ENCODE data around the gene AKR1C8. TPM values are rescaled to one million over a fixed set of nuclear protein-coding genes. Genes with fewer than 3 reads are reported as not detected.

Gene AKR1C8
- total and polyA plus RNA-seq, 9 of the 15 experiments (the other 6 are each of a cell fraction or from before 2014, with no cell fraction given) = 0.03 to 0.29 (median 0.08) TPM

- no peak for FAIRE-seq
- no peaks in the 10 kb centered on the region for H4K20me1 ChIP-seq (replicated peaks; ENCODE audit: control insufficient read depth, insufficient read depth, low read length)
- intact Hi-C loops (cut with micrococcal nuclease) = no loop called here
- no peak overlapping the region for H3K4me3 ChIP-seq
- no peaks in the 10 kb centered on the region for H3K79me2 ChIP-seq (ENCODE audit: control insufficient read depth, insufficient read depth, low read length)
- no peaks in the 10 kb centered on the region for H3K9me1 ChIP-seq (ENCODE audit: control insufficient read depth, insufficient read depth, low read length)
- H3K4me2 ChIP-seq (ENCODE audit: insufficient read depth, low read length) = no peak overlapping the region
- H3K4me1 ChIP-seq (replicated peaks in 1 of 2; ENCODE audit: control insufficient read depth in 2 of 2, insufficient read depth in 2 of 2, low read length in 2 of 2) = no peaks in the 10 kb centered on the region
- H3K36me3 ChIP-seq (ENCODE audit: control insufficient read depth, insufficient read depth, low read length) = no peaks in the 10 kb centered on the region
- no peak overlapping the region for H3K9ac ChIP-seq (ENCODE audit: insufficient read depth in 1 of 2, low read depth in 2 of 2, low read length in 2 of 2)
- no peak for DNase-seq (ENCODE audit: extremely low read depth in 1 of 4, low spot score in 3 of 4)
- ATAC-seq = no peak
- no peaks in the 10 kb centered on the region for H3K27me3 ChIP-seq (ENCODE audit: control insufficient read depth in 2 of 2, insufficient read depth in 2 of 2, low read length in 2 of 2)
- in situ Hi-C loops (cut with MboI) = no loop called here
- 44% methylated on average over 5 of the region's 5 CpGs for WGBS (ENCODE audit: insufficient coverage, low coverage, missing lambda C conversion rate)
- H3K27ac ChIP-seq (ENCODE audit: extremely low read depth, low read depth, low read length) = no peak overlapping the region
- no peaks in the 10 kb centered on the region; the same call in 1 of the 2 replicates for H3K9me3 ChIP-seq (replicated peaks; ENCODE audit: control insufficient read depth, insufficient read depth, low read depth, low read length)
- ChIA-PET CTCF (ENCODE audit: low intra/inter-chr PET ratio) (no interaction called here), POLR2A (interaction anchor here (1.2 kb wide), 1 partner anchor 16 kb away, joined by 3 read pairs; no protein-coding TSS in a partner anchor)
- H2AFZ ChIP-seq (ENCODE audit: low read depth, low read length) = no peak overlapping the region
- BruUV-seq (replicated peaks) = no TSS peak
- no peak for TF ChIP-seq JUN (IDR thresholded peaks at IDR 0.05; ENCODE audit: borderline replicate concordance, low read depth, low read length)
- no peak for TF ChIP-seq JUN (CRISPR knock-in tag; IDR thresholded peaks at IDR 0.05; ENCODE audit: borderline replicate concordance)
- TF ChIP-seq ZNF75A (CRISPR knock-in tag; IDR thresholded peaks at IDR 0.05) = no peak
- no peak for TF ChIP-seq MBD2 (IDR thresholded peaks at IDR 0.05; ENCODE audit: borderline replicate concordance, low read depth)
- TF ChIP-seq KAT8 (IDR thresholded peaks at IDR 0.05; ENCODE audit: low read depth) = no peak
- no peak for TF ChIP-seq KAT7 (CRISPR knock-in tag; IDR thresholded peaks at IDR 0.05; ENCODE audit: borderline replicate concordance)
- no peak for TF ChIP-seq ZNF347 (CRISPR knock-in tag; IDR thresholded peaks at IDR 0.05; ENCODE audit: low read depth)
- TF ChIP-seq HDAC8 (tag; IDR thresholded peaks at IDR 0.05) = no peak
- no peak for TF ChIP-seq TCF7L2 (IDR thresholded peaks at IDR 0.05; ENCODE audit: low read depth, low read length)
- no peak for TF ChIP-seq ZFP1 (CRISPR knock-in tag; IDR thresholded peaks at IDR 0.05)
- TF ChIP-seq TFAP4 (CRISPR knock-in tag; IDR thresholded peaks at IDR 0.05; ENCODE audit: borderline replicate concordance) = no peak
- TF ChIP-seq HOXB6 (CRISPR knock-in tag; IDR thresholded peaks at IDR 0.05; ENCODE audit: borderline replicate concordance) = no peak
- no peak for TF ChIP-seq ZKSCAN8 (CRISPR knock-in tag; IDR thresholded peaks at IDR 0.05)
- TF ChIP-seq RFX1 (IDR thresholded peaks at IDR 0.05) = no peak
- no peak for TF ChIP-seq NCOA2 (IDR thresholded peaks at IDR 0.05; ENCODE audit: partially characterized antibody in 2 of 2)
- TF ChIP-seq, protein P1, sequence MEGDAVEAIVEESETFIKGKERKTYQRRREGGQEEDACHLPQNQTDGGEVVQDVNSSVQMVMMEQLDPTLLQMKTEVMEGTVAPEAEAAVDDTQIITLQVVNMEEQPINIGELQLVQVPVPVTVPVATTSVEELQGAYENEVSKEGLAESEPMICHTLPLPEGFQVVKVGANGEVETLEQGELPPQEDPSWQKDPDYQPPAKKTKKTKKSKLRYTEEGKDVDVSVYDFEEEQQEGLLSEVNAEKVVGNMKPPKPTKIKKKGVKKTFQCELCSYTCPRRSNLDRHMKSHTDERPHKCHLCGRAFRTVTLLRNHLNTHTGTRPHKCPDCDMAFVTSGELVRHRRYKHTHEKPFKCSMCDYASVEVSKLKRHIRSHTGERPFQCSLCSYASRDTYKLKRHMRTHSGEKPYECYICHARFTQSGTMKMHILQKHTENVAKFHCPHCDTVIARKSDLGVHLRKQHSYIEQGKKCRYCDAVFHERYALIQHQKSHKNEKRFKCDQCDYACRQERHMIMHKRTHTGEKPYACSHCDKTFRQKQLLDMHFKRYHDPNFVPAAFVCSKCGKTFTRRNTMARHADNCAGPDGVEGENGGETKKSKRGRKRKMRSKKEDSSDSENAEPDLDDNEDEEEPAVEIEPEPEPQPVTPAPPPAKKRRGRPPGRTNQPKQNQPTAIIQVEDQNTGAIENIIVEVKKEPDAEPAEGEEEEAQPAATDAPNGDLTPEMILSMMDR (IDR thresholded peaks at IDR 0.05 in 2 of 3, conservative IDR thresholded peaks at IDR 0.05 in 1 of 3; ENCODE audit: insufficient read depth in 2 of 3, low read depth in 1 of 3, low read length in 3 of 3) = no peak
- TF ChIP-seq ZNF274 (IDR thresholded peaks at IDR 0.05; ENCODE audit: borderline replicate concordance, low read depth, low read length) = no peak
- no peak for TF ChIP-seq HNRNPUL1 (IDR thresholded peaks at IDR 0.05; ENCODE audit: low read length)
- TF ChIP-seq ZNF316 (IDR thresholded peaks at IDR 0.05) = no peak
Measured at GRCh38 chr10:5116621-5117020, 68.3 kb downstream of the AKR1C8 start.

Measured in K562 (cell line).